GM19193 (cell line): ENCODE data around the gene AFAP1L1.

Experiments
- POLR2A ChIP-seq: IDR thresholded peaks from 4 replicates; pipeline ENCODE4 v1.6.1; 2011; ENCODE audit not compliant: insufficient read depth, insufficient read length; ENCODE audit errors: extremely low read depth

Gene AFAP1L1

GRCh38 chr5:149374801-149375200 lies 103.1 kb downstream of the AFAP1L1 start:
- no peak for TF ChIP-seq POLR2A

- TF ChIP-seq POLR2A = no peak
These were observed 103.8 kb downstream of the AFAP1L1 start for GRCh38 chr5:149375434-149375833.

- TF ChIP-seq POLR2A = no peak
These were observed 104.4 kb downstream of the AFAP1L1 start for GRCh38 chr5:149376104-149376503.

GRCh38 chr5:149376711-149377447 lies 105.2 kb downstream of the AFAP1L1 start:
- no peak for TF ChIP-seq POLR2A

- TF ChIP-seq POLR2A = no peak
These were observed 106.7 kb downstream of the AFAP1L1 start for GRCh38 chr5:149378241-149378820.

GRCh38 chr5:149379177-149379761 lies 107.6 kb downstream of the AFAP1L1 start, which contains the start of gene IL17B:
Gene IL17B, minus strand, starts transcription at chr5:149379292. Its CDS starts 67 bp downstream, at chr5:149379225.
- no peak for TF ChIP-seq POLR2A

- TF ChIP-seq POLR2A = no peak
These were observed 108.2 kb downstream of the AFAP1L1 start for GRCh38 chr5:149379818-149380374.

GRCh38 chr5:149380466-149381121 lies 108.9 kb downstream of the AFAP1L1 start:
- no peak for TF ChIP-seq POLR2A

GRCh38 chr5:149381261-149381985 lies 109.8 kb downstream of the AFAP1L1 start:
- no peak for TF ChIP-seq POLR2A

- no peak for TF ChIP-seq POLR2A
These were observed 110.3 kb downstream of the AFAP1L1 start for GRCh38 chr5:149381986-149382338.

GRCh38 chr5:149382517-149383220 lies 111.0 kb downstream of the AFAP1L1 start:
- no peak for TF ChIP-seq POLR2A

- TF ChIP-seq POLR2A = no peak
These were observed 111.7 kb downstream of the AFAP1L1 start for GRCh38 chr5:149383399-149383798.

GRCh38 chr5:149386166-149386565 lies 114.5 kb downstream of the AFAP1L1 start:
- no peak for TF ChIP-seq POLR2A

- TF ChIP-seq POLR2A = no peak
These were observed 115.5 kb downstream of the AFAP1L1 start for GRCh38 chr5:149387081-149387631.
